ENCODE measurements around the gene GLS. TPM values are rescaled to one million over a fixed set of nuclear protein-coding genes. Genes with fewer than 3 reads are reported as not detected.

Gene GLS
- total RNA-seq, 1 donor, result 588 TPM

DNA sequence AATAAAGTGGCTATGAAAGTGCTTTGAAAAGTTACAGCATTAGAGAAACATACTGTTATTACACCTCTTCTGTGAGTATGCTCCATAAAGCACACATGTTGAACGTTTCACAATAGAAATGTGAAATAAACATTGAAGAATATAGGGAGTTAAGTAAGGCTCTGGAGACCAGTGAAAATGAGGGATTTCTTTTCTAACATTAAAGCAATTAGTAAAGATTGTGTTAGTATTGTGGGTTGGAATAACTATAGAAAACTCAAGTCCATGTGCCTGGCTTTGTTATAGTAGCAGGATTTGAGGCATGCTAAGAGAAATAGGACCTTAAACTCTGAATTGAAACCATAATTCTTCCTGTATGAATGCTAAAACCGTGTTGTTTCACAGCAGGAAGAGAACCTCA lies 63.1 kb downstream of the GLS start:
- TF ChIP-seq, protein P1, sequence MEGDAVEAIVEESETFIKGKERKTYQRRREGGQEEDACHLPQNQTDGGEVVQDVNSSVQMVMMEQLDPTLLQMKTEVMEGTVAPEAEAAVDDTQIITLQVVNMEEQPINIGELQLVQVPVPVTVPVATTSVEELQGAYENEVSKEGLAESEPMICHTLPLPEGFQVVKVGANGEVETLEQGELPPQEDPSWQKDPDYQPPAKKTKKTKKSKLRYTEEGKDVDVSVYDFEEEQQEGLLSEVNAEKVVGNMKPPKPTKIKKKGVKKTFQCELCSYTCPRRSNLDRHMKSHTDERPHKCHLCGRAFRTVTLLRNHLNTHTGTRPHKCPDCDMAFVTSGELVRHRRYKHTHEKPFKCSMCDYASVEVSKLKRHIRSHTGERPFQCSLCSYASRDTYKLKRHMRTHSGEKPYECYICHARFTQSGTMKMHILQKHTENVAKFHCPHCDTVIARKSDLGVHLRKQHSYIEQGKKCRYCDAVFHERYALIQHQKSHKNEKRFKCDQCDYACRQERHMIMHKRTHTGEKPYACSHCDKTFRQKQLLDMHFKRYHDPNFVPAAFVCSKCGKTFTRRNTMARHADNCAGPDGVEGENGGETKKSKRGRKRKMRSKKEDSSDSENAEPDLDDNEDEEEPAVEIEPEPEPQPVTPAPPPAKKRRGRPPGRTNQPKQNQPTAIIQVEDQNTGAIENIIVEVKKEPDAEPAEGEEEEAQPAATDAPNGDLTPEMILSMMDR (IDR thresholded peaks at IDR 0.05; ENCODE audit: extremely low read depth, low read depth, low read length), result no peak
- Histone ChIP-seq H3K4me2 (ENCODE audit: insufficient read depth, low read length) (no peak overlapping the region), H3K4me3 (ENCODE audit: insufficient read depth, low read length) (no peak overlapping the region), H3K79me2 (ENCODE audit: insufficient read depth, low read length) (no peaks in the 10 kb centered on the region), H3K4me1 (ENCODE audit: insufficient read depth, low read length) (peaks cover 32% of the 10 kb centered on the region), H4K20me1 (ENCODE audit: insufficient read depth, low read length) (peaks cover 16% of the 10 kb centered on the region), H2AFZ (ENCODE audit: low read length) (no peak overlapping the region), H3K9me3 (ENCODE audit: low read depth, low read length) (no peaks in the 10 kb centered on the region), H3K27me3 (ENCODE audit: insufficient read depth, low read length) (no peaks in the 10 kb centered on the region), H3K27ac (ENCODE audit: low read depth, low read length) (no peak overlapping the region), H3K36me3 (ENCODE audit: insufficient read depth, low read length) (peaks cover 11% of the 10 kb centered on the region)
- no peak for DNase-seq (ENCODE audit: insufficient read length, low spot score, missing footprints)

DNA sequence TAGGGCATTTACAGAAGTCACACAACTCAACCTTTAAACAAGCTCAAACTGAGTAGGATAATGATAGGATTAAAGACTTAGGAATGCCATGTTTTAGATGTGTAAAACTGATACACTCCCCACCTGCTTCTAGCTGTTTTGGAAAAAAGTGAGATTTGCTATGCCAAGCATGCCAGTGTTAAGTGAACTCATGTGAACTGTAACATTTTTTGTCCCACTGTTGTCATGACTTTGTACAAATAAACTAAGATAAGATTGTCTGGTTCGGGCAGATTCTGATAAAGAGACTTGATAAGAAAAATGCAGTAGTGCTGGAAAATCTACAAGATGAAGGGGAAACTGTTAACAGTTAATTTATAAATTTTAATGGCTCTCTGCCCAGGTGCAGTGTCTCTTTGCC lies 66.5 kb downstream of the GLS start:
- Histone ChIP-seq H3K79me2 (ENCODE audit: insufficient read depth, low read length) (no peaks in the 10 kb centered on the region), H3K36me3 (ENCODE audit: insufficient read depth, low read length) (no peaks in the 10 kb centered on the region), H3K4me3 (ENCODE audit: insufficient read depth, low read length) (no peak overlapping the region), H3K4me2 (ENCODE audit: insufficient read depth, low read length) (peak overlapping the region; percentile 70), H3K27ac (ENCODE audit: low read depth, low read length) (peak overlapping the region; percentile 63), H4K20me1 (ENCODE audit: insufficient read depth, low read length) (peaks cover 14% of the 10 kb centered on the region), H3K27me3 (ENCODE audit: insufficient read depth, low read length) (no peaks in the 10 kb centered on the region), H3K9me3 (ENCODE audit: low read depth, low read length) (no peaks in the 10 kb centered on the region), H2AFZ (ENCODE audit: low read length) (no peak overlapping the region), H3K4me1 (ENCODE audit: insufficient read depth, low read length) (peaks cover 30% of the 10 kb centered on the region)
- DNase-seq (ENCODE audit: insufficient read length, low spot score, missing footprints), result no peak
- TF ChIP-seq, protein P1 (IDR thresholded peaks at IDR 0.05; ENCODE audit: extremely low read depth, low read depth, low read length), result no peak

DNA sequence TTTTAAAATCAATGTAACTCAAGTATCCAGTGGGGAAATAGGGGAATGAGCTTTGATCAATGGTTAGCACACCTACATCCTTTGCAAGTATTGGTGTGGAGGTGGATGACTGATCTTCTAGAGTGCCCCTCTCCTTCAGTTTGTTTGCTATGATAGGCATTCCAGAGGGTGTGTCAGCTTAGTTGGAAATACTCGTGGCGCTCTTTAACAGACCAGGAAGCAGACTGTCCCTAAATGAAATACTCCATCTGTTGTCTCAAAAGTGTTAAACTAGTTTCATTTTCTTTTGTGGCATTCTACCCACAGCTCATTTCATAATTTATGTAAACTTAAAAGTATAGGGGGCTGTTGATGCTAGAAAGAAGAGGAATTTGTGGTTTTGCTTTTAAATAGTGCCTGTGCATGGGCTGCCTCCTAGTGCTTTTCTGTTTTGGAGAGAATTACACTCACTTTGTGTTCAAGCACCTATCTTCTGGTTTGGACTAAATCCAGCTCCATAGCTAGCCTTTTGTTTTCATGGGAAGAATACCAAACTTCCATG lies 67.2 kb downstream of the GLS start:
- peaks cover 14% of the 10 kb centered on the region for H4K20me1 ChIP-seq (ENCODE audit: insufficient read depth, low read length)
- no peaks in the 10 kb centered on the region for H3K27me3 ChIP-seq (ENCODE audit: insufficient read depth, low read length)
- H3K27ac ChIP-seq (ENCODE audit: low read depth, low read length), result peak overlapping the region; percentile 63
- H2AFZ ChIP-seq (ENCODE audit: low read length), result no peak overlapping the region
- H3K4me3 ChIP-seq (ENCODE audit: insufficient read depth, low read length), result peak overlapping the region; percentile 10
- DNase-seq (ENCODE audit: insufficient read length, low spot score, missing footprints), result no peak
- peak overlapping the region; percentile 70 for H3K4me2 ChIP-seq (ENCODE audit: insufficient read depth, low read length)
- no peaks in the 10 kb centered on the region for H3K79me2 ChIP-seq (ENCODE audit: insufficient read depth, low read length)
- peaks cover 30% of the 10 kb centered on the region for H3K4me1 ChIP-seq (ENCODE audit: insufficient read depth, low read length)
- H3K9me3 ChIP-seq (ENCODE audit: low read depth, low read length), result no peaks in the 10 kb centered on the region
- TF ChIP-seq, protein P1 (IDR thresholded peaks at IDR 0.05; ENCODE audit: extremely low read depth, low read depth, low read length), result no peak
- no peaks in the 10 kb centered on the region for H3K36me3 ChIP-seq (ENCODE audit: insufficient read depth, low read length)

DNA sequence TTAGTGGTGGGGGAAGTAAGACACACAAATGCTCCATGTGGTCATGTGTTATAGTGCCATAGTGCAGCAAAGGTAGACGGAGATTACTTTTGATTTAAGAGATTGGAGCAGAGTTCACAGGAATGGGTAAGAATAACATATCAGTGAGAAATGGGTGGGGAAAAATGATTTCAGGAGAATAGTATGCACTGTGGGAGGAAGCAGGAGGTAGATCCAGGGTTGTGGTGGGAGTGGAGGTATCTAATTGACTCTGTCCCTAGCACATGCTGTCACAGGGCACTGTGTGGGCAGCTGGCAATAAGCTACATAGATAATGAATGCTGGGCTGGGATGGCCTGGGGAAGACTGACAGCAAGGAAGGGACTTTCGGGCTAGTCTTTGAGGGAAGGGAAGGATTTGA lies 68.0 kb downstream of the GLS start:
- Histone ChIP-seq H3K27ac (ENCODE audit: low read depth, low read length) (no peak overlapping the region), H3K79me2 (ENCODE audit: insufficient read depth, low read length) (no peaks in the 10 kb centered on the region), H2AFZ (ENCODE audit: low read length) (no peak overlapping the region), H3K4me2 (ENCODE audit: insufficient read depth, low read length) (peak overlapping the region; percentile 1), H3K4me1 (ENCODE audit: insufficient read depth, low read length) (peaks cover 30% of the 10 kb centered on the region), H3K4me3 (ENCODE audit: insufficient read depth, low read length) (no peak overlapping the region), H3K27me3 (ENCODE audit: insufficient read depth, low read length) (no peaks in the 10 kb centered on the region), H3K9me3 (ENCODE audit: low read depth, low read length) (no peaks in the 10 kb centered on the region), H4K20me1 (ENCODE audit: insufficient read depth, low read length) (peaks cover 18% of the 10 kb centered on the region), H3K36me3 (ENCODE audit: insufficient read depth, low read length) (no peaks in the 10 kb centered on the region)
- DNase-seq (ENCODE audit: insufficient read length, low spot score, missing footprints), result peak; percentile 2
- TF ChIP-seq, protein P1 (IDR thresholded peaks at IDR 0.05; ENCODE audit: extremely low read depth, low read depth, low read length), result no peak

All from osteoblast (primary cell).